ENCODE data around the gene CCDC171. TPM values are rescaled to one million over a fixed set of nuclear protein-coding genes. Genes with fewer than 3 reads are reported as not detected.

The CCDC171 gene
- total and polyA plus RNA-seq, 10 of the 15 experiments (the other 5 are each of a cell fraction or from before 2014, with no cell fraction given) = 1.00 to 7.2 (median 2.8) TPM

DNA sequence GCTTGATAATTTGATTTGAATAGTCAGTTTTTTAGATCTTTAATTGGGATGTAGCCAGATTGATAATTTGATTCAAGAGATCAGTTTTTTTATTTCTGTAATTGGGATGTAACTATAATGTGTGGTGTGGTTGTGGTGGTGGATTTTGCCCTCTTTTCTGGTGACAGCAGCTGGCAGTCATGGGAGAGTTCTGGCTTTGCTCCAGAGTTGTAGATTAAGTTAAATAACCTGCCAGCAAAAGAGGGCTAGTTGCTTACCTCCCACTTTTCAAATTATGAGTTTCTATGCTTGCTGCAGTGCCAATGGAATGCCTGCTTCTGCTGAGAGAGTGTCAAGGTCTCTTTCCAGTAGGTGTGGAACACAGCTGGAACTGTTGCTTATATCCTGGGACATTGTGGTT is 315.1 kb downstream of the CCDC171 start (continued):
- TF ChIP-seq, protein P1, sequence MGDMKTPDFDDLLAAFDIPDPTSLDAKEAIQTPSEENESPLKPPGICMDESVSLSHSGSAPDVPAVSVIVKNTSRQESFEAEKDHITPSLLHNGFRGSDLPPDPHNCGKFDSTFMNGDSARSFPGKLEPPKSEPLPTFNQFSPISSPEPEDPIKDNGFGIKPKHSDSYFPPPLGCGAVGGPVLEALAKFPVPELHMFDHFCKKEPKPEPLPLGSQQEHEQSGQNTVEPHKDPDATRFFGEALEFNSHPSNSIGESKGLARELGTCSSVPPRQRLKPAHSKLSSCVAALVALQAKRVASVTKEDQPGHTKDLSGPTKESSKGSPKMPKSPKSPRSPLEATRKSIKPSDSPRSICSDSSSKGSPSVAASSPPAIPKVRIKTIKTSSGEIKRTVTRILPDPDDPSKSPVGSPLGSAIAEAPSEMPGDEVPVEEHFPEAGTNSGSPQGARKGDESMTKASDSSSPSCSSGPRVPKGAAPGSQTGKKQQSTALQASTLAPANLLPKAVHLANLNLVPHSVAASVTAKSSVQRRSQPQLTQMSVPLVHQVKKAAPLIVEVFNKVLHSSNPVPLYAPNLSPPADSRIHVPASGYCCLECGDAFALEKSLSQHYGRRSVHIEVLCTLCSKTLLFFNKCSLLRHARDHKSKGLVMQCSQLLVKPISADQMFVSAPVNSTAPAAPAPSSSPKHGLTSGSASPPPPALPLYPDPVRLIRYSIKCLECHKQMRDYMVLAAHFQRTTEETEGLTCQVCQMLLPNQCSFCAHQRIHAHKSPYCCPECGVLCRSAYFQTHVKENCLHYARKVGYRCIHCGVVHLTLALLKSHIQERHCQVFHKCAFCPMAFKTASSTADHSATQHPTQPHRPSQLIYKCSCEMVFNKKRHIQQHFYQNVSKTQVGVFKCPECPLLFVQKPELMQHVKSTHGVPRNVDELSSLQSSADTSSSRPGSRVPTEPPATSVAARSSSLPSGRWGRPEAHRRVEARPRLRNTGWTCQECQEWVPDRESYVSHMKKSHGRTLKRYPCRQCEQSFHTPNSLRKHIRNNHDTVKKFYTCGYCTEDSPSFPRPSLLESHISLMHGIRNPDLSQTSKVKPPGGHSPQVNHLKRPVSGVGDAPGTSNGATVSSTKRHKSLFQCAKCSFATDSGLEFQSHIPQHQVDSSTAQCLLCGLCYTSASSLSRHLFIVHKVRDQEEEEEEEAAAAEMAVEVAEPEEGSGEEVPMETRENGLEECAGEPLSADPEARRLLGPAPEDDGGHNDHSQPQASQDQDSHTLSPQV (IDR thresholded peaks at IDR 0.05) = no peak

DNA sequence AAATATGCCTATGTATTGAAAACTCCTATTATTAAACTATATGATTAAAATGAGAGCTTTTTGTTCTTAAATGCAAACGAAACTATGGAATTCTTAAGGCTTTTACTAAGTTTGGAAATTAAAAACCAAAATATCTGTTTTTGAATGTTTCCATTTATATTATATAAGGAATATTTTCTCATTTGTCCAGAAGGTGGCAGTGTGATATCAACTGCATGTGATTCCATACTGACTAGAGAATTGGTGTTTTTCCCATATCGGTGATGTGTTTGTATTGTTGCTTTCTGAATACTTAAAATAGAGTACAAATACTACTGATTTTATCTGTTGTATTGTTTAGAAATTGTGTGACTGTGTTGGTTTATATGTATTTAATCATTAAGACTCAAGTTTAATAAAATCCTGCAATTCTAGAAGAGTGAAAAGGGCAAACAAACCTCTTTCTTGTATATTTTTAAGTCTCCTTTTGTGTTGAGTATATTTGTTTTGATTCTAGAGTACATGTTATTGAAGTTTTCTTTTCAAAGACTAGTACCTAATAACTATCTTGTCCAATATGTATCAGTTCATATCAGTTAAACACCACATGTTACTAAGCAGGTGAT is 320.8 kb downstream of the CCDC171 start:
- Histone ChIP-seq H3K4me1 (ENCODE audit: control insufficient read depth, insufficient read depth, low read length) (no peaks in the 10 kb centered on the region), H3K36me3 (ENCODE audit: control insufficient read depth in 2 of 2, insufficient read depth in 2 of 2, low read length in 1 of 2) (no peaks in the 10 kb centered on the region), H3K4me2 (ENCODE audit: control insufficient read depth, insufficient read depth) (no peak overlapping the region), H3K27ac (ENCODE audit: control insufficient read depth, insufficient read depth) (no peak overlapping the region), H3K27me3 (replicated peaks in 1 of 2; ENCODE audit: control insufficient read depth in 2 of 2, insufficient read depth in 2 of 2, low read length in 1 of 2) (no peaks in the 10 kb centered on the region), H4K20me1 (ENCODE audit: control insufficient read depth, insufficient read depth) (no peaks in the 10 kb centered on the region), H3K9ac (ENCODE audit: control insufficient read depth, insufficient read depth, low read length) (no peak overlapping the region), H3K79me2 (ENCODE audit: control insufficient read depth, insufficient read depth, low read length) (no peaks in the 10 kb centered on the region), H2AFZ (ENCODE audit: control insufficient read depth, low read depth, low read length) (no peak overlapping the region), H3K4me3 (no peak overlapping the region), H3K9me3 (replicated peaks; ENCODE audit: control insufficient read depth, insufficient read depth, low read length) (no peaks in the 10 kb centered on the region)
- ChIA-PET SMC1A (ENCODE audit: uncharacterized antibody, unreplicated experiment) (interaction anchor here (0.9 to 4.2 kb wide), 4 partner anchors 8 to 259 kb away, joined by 3 to 30 read pairs (median 3); no protein-coding TSS in a partner anchor), CTCF (interaction anchor here (0.9 to 5.4 kb wide), 9 partner anchors 9 to 1589 kb away, joined by 3 to 49 read pairs (median 4); no protein-coding TSS in a partner anchor), RAD21 (ENCODE audit: unreplicated experiment) (interaction anchor here (0.7 to 1.3 kb wide), 4 partner anchors 253 to 260 kb away, joined by 3 to 4 read pairs (median 4); no protein-coding TSS in a partner anchor), POLR2A (no interaction called here)
- no peak for TF ChIP-seq ASH2L (IDR thresholded peaks at IDR 0.05; ENCODE audit: borderline replicate concordance, low read depth)
- no peak for TF ChIP-seq IRF4 (IDR thresholded peaks at IDR 0.05; ENCODE audit: low read depth, low read length)
- peak; percentile 76 for TF ChIP-seq RAD21 (IDR thresholded peaks at IDR 0.05; ENCODE audit: insufficient read depth, low read depth, low read length)
- peak; percentile 61; the same call in 1 of the 2 replicates for TF ChIP-seq SMC3 (IDR thresholded peaks at IDR 0.05; ENCODE audit: borderline replicate concordance, low read length)
- TF ChIP-seq, protein P2, sequence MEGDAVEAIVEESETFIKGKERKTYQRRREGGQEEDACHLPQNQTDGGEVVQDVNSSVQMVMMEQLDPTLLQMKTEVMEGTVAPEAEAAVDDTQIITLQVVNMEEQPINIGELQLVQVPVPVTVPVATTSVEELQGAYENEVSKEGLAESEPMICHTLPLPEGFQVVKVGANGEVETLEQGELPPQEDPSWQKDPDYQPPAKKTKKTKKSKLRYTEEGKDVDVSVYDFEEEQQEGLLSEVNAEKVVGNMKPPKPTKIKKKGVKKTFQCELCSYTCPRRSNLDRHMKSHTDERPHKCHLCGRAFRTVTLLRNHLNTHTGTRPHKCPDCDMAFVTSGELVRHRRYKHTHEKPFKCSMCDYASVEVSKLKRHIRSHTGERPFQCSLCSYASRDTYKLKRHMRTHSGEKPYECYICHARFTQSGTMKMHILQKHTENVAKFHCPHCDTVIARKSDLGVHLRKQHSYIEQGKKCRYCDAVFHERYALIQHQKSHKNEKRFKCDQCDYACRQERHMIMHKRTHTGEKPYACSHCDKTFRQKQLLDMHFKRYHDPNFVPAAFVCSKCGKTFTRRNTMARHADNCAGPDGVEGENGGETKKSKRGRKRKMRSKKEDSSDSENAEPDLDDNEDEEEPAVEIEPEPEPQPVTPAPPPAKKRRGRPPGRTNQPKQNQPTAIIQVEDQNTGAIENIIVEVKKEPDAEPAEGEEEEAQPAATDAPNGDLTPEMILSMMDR (IDR thresholded peaks at IDR 0.05 in 2 of 3, conservative IDR thresholded peaks at IDR 0.05 in 1 of 3; ENCODE audit: control insufficient read depth in 2 of 3, extremely low read depth in 1 of 3, insufficient read depth in 1 of 3, low read depth in 3 of 3, low read length in 3 of 3) = peak; percentile 44 to 59 (median 55); a peak in 5 of 6 replicates
- in situ Hi-C loops (cut with MboI) = loop anchor here (10.0 kb wide), 2 partner anchors 261 to 1591 kb away; no protein-coding TSS in a partner anchor
- intact Hi-C loops (cut with micrococcal nuclease; ENCODE audit: unreplicated experiment) = loop anchor here (1.0 to 2.0 kb wide), 2 partner anchors 260 to 1589 kb away; no protein-coding TSS in a partner anchor
- DNase-seq (ENCODE audit: low read depth, low spot score) (no peak), ATAC-seq (peak; percentile 79), FAIRE-seq (peak; percentile 83)
- BruUV-seq (replicated peaks) = no TSS peak
- 2% methylated on average over 2 of the region's 2 CpGs for WGBS (ENCODE audit: insufficient coverage, insufficient replicate concordance, low lambda C conversion rate, missing lambda C conversion rate)

All from GM12878 (cell line).